ENCODE measurements around the gene GIT1. TPM values are rescaled to one million over a fixed set of nuclear protein-coding genes. Genes with fewer than 3 reads are reported as not detected.

Gene GIT1, protein sequence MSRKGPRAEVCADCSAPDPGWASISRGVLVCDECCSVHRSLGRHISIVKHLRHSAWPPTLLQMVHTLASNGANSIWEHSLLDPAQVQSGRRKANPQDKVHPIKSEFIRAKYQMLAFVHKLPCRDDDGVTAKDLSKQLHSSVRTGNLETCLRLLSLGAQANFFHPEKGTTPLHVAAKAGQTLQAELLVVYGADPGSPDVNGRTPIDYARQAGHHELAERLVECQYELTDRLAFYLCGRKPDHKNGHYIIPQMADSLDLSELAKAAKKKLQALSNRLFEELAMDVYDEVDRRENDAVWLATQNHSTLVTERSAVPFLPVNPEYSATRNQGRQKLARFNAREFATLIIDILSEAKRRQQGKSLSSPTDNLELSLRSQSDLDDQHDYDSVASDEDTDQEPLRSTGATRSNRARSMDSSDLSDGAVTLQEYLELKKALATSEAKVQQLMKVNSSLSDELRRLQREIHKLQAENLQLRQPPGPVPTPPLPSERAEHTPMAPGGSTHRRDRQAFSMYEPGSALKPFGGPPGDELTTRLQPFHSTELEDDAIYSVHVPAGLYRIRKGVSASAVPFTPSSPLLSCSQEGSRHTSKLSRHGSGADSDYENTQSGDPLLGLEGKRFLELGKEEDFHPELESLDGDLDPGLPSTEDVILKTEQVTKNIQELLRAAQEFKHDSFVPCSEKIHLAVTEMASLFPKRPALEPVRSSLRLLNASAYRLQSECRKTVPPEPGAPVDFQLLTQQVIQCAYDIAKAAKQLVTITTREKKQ
- 56.4 and 67.1 TPM in 2 replicates for total RNA-seq

DNA sequence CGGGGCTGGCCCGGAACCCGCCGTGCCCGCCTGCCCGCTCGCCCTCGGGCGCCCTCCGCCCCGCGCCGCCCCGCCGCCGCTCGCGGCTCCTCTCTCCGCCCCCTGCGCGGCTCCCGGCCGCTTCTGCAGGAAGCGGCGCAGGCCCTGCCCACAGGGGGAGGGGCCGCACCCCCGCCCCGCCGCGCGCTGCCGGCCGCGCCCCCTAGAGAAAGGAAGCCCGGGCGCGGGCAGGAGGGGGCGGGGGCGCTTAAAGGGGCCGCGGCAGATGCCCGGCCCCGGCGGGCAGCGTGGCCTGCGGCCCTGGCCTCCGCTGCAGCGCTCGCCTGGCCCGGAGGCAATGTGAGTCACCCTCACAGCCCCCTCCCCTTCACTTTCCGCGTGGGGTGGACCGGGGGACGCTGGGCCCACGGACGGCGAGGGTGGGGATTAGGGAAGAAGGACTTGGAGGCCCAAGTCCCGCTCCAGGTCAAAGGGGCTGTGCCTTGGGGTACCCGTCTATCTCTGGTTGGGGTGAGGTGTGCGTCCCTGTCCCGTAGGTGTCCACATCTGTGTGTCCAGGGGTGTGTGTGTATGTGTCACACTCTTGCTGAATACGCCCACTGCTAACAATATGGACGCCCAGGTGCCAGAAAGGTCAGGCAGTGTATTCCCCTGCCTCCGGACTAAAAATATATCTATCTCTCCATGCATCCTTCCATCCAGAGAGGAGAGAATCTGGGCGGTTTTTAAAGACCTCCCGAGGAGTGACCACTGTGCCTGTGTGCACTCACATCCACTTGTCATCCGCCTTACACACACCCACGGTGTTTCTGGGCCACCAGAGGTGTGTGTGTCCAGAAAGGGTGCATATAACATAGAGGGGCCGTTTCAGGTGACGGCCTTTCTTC lies at the start of gene GIT1:
GIT1 (minus strand) TSS at position 125 of the 887 bp plus-strand sequence. CDS start 270 bp downstream, outside the sequence.
- DNase-seq (ENCODE audit: extremely low read depth, low read depth, low spot score), result no peak

DNA sequence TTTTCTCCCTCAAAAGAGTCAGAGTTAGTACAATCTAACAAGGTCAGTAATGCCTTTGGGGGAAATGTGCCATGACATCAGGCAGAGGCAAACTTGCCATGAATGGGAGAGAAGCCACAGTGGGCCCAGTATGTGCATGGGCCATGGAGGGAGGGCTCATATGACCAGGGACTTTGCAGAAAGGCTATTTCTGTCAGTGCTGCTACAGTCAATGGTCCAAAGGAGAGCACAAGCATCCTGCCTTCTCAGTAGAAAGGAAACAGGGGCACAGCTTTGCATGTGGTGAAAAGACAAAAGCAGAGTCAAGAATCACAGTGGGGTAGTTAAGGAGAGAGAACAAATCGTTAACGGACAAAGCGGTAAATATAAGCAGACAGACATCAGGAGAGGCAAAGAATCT lies 44.4 kb upstream of the GIT1 start:
- no peak for DNase-seq (ENCODE audit: extremely low read depth, low read depth, low spot score)

DNA sequence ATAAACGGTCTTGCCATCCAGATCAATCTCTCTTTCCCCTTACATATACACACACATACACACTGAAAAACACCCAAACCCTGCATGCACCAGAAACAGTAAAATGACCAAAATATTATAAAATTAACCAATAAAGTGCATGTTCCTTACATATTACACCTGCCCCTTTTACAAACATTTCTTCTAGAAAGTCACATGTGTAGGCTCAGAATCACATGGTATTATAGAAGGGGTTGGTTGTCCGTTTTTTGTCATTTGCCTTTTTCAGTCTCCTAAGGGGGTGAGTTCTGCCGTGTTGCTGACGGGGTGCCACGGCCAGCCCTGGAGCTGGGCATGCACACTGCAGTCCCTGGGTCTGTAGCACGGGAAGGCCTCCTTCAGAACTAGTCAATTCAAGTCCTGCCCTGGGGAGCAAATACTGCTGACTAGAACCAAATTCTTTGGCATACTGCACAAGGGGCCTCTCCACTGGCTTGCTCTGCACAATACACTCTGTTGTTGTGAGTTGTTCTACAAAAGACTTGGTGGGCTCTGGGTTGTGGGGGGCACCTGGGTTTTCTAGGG lies 41.3 kb upstream of the GIT1 start:
- no peak for DNase-seq (ENCODE audit: extremely low read depth, low read depth, low spot score)

DNA sequence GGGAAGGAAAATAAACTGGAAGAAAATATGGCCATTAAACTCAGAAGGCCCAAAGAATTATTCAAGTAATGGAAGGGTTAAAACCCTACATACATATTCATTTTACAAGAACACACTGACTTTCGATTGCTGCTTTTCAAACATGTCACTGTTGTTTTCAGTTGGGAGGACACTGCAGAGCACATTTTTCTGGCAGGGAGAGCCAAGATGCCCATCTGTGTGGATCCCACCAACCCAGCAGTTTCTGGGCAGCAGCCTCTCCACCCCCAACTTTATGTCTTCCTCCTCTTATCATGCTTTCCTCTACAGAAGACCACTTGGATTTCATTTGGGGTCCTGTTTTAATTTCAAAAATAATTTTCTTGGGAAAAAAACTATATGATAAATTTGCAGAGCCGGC lies 40.4 kb upstream of the GIT1 start:
- DNase-seq (ENCODE audit: extremely low read depth, low read depth, low spot score), result no peak

DNA sequence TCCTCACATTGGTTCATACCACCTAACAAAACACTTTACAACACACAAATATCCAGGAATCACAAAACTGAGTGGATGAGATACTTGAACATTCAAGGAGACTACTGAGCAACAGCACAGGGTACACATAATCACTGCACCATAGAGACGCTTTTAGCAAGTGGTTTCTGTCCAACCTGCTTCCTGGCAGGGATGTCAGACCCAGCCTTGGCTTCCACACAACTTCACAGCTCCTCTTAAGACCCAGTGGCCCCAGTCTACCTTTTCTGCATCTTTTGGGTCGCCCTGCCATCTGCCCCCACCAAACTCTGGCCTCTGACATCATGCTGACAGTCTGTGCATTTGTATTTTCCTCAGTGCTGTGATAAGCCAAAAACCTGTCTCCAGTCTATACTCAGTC lies 39.2 kb upstream of the GIT1 start:
- no peak for DNase-seq (ENCODE audit: extremely low read depth, low read depth, low spot score)

DNA sequence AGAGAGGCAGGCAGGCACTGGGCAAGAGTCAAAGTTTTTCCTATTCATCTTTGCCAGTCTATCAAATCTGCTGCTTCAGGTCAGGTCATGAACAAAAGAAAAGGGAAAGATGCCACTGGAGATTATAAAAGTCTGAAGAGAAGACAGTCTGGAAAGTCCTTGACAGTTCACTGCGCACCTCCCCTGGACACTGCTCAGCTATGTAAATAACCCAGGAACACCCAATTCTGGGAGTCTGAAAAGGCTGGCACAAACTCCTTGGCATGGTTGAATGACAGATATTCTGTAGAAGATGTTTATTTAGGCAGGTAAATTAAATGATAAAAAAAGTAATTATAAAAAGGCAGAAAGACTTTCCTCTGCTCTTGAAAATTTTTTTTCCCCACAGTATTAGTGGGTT lies 38.5 kb upstream of the GIT1 start:
- DNase-seq (ENCODE audit: extremely low read depth, low read depth, low spot score), result no peak

DNA sequence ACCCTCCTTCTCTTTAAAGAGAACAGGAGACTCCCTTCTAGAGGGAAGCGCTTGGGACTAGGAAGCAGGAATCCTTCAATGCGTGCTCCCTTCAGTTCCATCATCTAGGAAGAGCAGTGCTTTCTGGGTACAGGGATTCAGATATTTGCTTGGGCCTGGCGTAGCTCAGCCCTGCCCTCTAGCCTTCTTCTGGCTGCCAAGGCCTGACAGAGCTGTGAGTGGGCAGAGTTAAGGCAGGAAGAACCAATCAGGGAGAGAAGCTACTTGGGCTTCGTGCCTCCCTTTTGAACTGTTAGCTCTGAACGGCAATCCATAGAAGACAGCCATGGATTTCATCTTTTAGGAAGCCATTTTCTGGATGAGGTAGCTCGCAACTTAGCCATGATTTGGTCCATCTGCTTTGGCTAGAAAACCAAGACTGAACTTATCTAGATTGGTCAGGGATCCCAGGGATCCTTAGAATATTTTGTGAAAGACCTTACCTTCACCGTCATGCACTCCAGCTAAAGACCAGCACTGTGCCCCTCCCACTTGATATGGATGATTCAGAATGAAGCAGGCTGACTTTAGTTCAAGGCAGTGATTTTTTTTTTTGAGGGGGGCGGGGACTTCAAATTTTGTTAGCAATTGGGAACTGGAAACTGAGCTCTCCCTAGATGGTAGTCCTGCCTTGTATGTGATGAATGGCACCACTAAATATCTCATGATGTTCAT lies 35.7 kb upstream of the GIT1 start:
- no peak for DNase-seq (ENCODE audit: extremely low read depth, low read depth, low spot score)

DNA sequence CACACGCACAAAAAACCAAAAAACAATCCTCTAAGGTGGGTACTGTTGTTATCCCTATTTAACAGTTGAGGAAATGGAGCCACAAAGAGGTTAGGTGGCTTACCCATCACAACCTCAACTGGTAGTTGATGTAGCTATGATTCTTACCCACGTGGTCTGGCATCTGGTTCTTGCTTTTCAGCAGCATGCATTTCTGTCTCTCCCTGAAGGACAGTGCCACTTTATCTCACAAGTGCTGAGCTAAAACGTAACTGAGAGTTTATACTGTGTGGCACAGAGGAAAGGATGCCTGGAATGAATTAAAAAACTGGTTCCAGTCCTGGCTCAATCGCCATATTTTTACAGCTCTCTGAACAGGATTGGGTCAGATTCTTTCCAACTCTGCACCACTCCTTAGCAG lies 35.1 kb upstream of the GIT1 start:
- DNase-seq (ENCODE audit: extremely low read depth, low read depth, low spot score), result no peak

DNA sequence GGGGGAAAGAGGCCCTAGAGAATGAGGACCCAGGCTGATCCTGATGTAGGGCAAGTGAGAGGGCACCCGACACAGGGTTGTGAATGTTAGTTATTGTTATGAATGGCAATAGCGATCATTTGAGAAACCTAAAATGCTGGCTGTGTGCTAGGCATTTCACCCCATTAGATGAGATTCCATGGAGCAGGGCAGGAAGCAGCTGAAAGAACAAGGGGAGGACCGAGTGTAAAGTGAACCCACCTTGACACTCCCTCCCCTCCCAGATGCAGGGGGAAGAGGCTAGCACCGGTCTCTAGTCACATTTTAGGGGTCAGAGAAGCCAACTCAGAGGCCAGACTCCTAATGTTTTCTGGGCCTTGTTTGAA lies 33.8 kb upstream of the GIT1 start:
- DNase-seq (ENCODE audit: extremely low read depth, low read depth, low spot score), result no peak

DNA sequence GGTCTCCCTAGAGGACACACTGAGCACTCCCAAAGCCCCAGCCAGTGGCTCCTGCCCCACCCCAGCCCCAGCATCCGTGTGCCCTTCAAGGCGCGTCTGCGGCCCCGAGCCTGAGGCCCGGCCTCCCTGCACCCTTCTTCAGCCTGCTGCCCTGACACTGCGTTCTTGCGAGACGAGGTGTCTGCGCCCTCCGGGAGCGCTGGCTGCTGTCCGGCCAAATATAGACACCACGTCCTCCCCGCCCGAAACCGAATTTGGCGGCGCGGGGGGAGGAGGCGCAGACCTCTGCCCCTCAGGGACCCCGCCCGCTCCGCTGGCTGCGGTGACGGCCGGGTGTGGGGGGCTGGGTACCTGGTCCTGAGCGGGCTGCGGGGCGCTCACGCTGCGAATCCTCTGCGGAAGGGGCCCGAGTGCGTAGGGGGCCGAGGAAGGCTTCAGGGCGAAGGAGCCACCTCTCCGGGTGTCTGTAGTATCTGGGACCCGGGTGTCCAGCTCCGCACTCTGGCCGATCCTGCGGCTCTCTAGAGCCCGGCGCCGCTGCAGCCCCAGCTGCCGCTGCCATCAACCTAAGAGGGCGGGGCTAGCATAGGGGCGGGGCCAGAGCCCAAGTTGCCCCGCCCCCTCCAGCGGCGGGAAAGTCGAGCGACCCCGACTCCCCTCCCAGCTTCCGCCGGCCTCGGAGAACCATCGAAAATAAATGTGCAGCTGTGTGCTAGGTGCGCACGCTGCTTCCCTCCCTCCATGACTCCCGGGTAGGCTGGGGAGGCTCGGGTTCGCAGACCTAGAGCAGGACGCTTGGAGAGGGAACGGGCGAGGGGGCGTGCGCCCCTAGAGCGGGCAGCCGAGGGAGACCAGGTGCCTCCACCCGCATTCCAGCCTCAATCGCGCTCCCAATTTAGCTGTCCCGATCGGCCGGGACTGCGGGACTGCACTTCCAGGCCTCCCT lies 33.2 kb upstream of the GIT1 start, which contains the start of gene CORO6:
CORO6 (minus strand) TSS at position 576 of the 946 bp plus-strand sequence. CDS start 1,491 bp downstream, outside the sequence.
- DNase-seq (ENCODE audit: extremely low read depth, low read depth, low spot score), result no peak

DNA sequence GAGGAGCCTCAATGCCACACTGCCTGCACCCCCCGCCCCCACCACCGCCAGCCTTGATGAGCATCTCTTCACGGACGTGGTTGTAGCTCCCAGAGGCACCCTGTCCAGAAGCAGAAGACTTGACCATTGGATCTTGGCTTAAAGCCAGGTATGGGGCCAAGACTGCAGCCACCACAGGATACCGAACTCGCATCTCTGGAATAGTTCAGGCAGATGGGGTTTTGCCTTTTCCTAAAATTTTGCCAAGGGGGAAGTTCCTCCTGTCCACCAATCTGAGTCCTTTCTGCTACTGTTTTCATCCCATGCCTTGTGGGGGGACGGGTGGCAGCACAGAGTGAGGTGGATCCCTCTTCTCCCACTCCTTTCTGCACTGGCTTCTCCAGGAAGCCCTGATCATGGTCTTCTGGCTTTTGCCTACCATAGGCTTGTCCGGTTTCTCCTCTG lies 32.3 kb upstream of the GIT1 start:
- no peak for DNase-seq (ENCODE audit: extremely low read depth, low read depth, low spot score)

DNA sequence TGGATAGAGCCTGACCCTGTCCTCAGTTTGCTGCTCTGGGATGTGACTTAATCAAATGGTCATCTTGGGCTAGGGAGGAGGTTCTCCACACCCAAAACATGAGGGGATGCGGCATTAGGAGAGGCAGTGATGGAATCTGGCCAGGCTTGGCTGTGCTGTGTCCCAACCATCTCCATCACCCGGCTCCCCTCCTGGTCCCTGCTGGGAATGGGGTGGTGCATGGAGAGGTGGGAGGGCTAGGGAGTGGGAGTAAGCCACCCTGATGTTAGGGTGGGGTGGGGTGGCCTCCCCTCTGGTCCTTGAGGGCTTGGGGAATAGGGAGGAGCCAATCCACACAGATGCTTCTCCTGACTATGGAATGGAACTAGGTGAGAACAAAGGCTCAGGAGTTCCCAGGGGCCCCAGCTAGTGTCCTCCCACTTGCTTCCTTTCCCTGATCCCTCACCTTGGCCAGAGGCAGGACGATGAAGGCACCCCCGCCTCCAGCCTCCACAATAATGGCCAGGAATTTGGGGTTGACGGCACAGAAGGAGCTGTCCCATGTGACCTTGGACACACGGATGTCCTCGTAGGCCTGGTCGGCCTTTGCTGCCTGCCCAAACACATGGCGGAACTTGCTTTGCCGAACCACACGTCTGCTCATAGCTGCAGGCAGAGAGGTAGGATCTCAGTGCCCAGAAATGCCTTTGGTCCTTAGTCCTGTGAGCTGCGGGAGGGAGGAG lies 31.5 kb upstream of the GIT1 start:
- DNase-seq (ENCODE audit: extremely low read depth, low read depth, low spot score), result no peak

DNA sequence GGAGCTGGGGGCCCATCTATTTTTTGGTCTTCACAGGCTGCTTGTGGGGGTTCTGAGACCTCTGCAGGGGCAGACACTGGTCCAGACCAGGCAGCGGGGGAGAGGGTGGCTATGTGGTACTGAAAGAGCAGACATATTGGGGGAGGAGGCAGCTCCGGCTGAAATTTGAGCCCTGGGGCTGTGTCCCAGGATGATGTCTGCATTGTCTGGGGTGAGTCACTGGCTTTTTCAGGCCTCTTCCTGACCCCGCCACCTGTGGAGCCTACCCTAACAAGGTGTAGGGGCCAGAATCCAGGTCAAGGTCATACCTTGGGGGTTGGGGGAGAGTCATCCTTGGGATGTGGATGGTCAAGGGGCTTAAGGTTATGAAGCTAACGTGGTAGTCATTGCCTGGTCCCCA lies 30.8 kb upstream of the GIT1 start:
- no peak for DNase-seq (ENCODE audit: extremely low read depth, low read depth, low spot score)

DNA sequence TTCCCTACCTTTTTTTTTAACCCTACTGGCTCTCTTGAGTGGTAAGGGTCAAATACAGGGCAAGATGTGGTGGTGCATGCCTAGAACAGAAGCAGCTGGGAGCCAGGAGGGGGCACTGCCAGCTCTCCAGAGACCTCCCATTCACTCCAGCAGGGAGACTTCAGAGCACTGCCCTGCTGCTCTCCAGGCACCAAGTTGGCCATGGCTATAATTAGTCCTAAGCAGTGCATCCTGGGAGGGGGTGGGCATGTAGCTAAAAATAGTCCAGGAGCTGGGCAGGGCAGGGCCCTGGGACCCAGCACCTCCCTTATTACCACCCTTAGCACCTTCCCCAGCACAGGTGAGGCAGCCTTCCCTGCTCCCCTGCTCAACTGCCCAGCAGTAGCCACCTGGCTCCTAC lies 29.8 kb upstream of the GIT1 start:
- no peak for DNase-seq (ENCODE audit: extremely low read depth, low read depth, low spot score)

DNA sequence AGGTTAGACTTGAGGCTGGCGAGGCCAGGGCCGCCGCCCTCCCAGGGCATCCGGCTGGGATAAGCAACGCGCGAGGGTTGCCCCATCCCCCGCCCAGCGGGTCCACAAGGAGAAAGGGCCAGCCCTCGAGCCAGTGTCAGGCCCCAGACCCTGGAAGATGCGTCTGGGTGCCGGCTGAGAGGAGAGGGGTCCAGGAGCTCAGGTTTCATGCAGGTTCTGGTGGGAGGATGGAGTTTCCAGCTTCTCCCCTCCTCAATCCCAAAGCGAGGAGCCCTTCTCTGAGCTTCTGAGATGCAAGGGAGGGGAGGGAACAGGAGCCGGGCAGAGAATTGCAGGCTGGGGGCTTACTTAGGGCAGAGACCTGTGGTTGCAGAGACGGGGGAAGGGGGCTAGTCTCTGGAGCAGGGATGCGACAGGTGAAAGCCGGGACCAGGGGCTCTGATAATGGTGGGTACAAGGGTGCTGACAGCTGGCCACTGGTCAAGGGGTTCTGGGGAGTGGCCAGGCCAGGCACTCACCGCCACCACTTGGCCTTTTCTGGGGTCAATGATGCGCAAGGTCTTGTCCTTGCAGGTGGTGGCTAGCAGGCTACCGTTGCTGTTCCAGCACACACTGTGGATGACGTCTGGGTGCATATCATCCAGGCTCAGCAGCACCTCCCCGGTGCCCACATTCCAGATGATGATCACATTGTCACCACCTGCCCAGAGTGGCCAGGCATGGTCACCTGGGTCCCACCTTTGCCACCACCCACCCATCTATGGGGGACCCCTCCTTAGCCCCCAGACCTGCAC lies 29.0 kb upstream of the GIT1 start:
- no peak for DNase-seq (ENCODE audit: extremely low read depth, low read depth, low spot score)

DNA sequence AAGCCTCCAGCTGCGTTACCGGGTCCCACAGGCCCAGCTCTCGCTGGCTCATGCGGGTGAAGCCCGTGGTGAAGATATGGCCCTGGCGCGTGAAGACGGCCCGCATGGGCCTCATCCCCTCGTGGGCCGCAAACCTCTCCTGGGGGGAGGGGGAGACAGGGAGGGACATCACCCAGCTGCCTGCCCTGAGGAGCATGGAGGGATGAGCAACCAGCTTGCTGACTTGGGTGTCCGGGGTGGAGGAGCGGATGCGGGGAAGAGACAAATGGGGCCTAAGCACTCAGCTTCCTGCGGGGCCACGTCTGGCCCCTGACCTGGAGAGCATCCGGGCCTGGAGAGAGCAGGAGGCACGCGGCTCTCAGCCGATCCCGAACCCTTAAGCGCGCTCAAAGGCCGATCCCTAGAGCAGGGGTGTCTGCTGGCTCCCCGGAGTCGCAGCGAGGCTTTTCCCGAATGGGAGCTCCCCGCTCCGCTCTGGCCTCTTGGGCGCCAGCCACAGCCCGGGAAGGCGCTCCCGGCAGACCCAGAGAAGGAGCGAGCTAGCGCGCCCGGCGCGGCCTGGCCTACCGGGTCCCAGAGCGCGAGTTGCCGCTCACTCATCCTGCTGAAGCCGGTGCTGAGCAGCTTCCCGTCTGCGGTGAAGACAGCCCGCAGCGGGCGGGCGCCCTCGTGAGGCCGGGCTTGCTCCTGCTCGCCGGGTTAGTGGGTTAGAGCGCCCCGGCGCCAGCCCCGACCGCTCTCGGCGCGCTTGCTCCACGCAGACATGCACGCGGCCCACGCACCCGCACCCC lies 28.2 kb upstream of the GIT1 start:
- no peak for DNase-seq (ENCODE audit: extremely low read depth, low read depth, low spot score)

DNA sequence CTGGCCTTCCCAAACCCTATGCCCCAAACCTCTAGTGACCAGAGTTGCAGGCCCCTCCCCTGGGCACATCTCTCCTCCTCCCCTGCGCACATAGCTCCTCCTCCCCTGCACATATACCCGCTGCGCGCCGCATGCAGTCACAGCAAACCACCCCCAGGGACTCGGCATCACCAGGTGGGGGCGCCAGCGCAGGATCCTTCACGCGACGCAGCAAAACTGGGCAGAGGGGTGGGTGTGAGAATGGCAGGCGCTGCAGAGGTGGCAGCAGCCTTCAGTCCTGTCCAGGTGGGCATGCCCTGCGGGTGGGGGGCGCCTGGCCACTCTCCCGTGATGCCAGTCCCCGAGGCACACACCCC lies 27.7 kb upstream of the GIT1 start:
- no peak for DNase-seq (ENCODE audit: extremely low read depth, low read depth, low spot score)
